SK-N-MC (cell line): ENCODE results near the gene ANKRD17.

Experiments used
- DNase-seq: peaks from one replicate; pipeline ENCODE4 v3.0.0-alpha.2; 2011; ENCODE audit warnings: low read depth, low spot score
- H3K27ac ChIP-seq: fragments of 200-600 bp; sonication (generic); 2 replicates; pipeline ENCODE4 v1.5.1; 2016; ENCODE audit warnings: mixed run types
- H3K36me3 ChIP-seq: fragments of 200-600 bp; sonication (generic); 2 replicates; pipeline ENCODE4 v1.6.1; 2017; ENCODE audit warnings: antibody characterized with exemption, low read length, mixed read lengths; ENCODE audit not compliant: insufficient read depth
- H3K4me3 ChIP-seq: fragments of 200-600 bp; sonication (generic); 2 replicates; pipeline ENCODE4 v1.5.1; 2016
- H3K9ac ChIP-seq: fragments of 200-600 bp; sonication (generic); 2 replicates; pipeline ENCODE4 v1.8.0; 2017; ENCODE audit warnings: mixed run types, mixed read lengths; ENCODE audit not compliant: insufficient read length
- H3K9me3 ChIP-seq: fragments of 200-600 bp; sonication (generic); 2 replicates; pipeline ENCODE4 v1.6.1; 2017; ENCODE audit warnings: low read depth, mild to moderate bottlenecking, antibody characterized with exemption, low read length, moderate library complexity, mixed read lengths
- EZH2 ChIP-seq: fragments of 200-600 bp; sonication (generic); IDR thresholded peaks from one replicate; pipeline ENCODE4 v1.6.1; 2017; ENCODE audit warnings: antibody characterized with exemption
- FOXP2 ChIP-seq: optimal IDR thresholded peaks from 2 replicates; pipeline ENCODE3; 2011; ENCODE audit warnings: mild to moderate bottlenecking, moderate library complexity; ENCODE audit not compliant: insufficient read depth; ENCODE audit errors: extremely low read length, control extremely low read depth
- POLR2AphosphoS5 ChIP-seq: IDR thresholded peaks from 2 replicates; pipeline ENCODE4 v1.6.1; 2012; ENCODE audit warnings: mild to moderate bottlenecking, low read depth, low read length, borderline replicate concordance

ANKRD17 gene

DNA sequence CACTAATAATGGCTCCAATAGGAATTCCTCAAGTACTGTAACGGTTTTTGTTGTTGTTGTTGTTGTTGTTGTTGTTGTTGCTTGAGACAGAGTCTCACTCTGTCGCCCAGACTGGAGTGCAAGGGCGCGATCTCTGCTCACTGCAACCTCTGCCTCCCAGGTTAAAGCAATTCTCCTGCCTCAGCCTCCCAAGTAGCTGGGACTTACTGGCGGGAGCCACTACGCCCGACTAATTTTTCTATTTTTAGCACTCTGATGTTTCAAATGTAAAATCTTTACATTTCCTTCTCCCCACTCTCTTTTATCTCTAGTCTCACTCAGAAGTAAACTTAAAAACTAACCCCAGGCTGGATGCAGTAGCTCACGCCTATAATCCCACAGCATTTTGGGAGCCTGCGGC is 8.0 kb downstream of the ANKRD17 start:
- no peak for DNase-seq
- no peak for TF ChIP-seq FOXP2
- no peak for TF ChIP-seq POLR2AphosphoS5
- TF ChIP-seq EZH2, result no peak
- no peak overlapping the region for H3K9ac ChIP-seq
- H3K27ac ChIP-seq, result no peak overlapping the region
- peaks cover 93% of the 10 kb centered on the region for H3K36me3 ChIP-seq
- no peak overlapping the region for H3K4me3 ChIP-seq
- peaks cover 11% of the 10 kb centered on the region for H3K9me3 ChIP-seq

DNA sequence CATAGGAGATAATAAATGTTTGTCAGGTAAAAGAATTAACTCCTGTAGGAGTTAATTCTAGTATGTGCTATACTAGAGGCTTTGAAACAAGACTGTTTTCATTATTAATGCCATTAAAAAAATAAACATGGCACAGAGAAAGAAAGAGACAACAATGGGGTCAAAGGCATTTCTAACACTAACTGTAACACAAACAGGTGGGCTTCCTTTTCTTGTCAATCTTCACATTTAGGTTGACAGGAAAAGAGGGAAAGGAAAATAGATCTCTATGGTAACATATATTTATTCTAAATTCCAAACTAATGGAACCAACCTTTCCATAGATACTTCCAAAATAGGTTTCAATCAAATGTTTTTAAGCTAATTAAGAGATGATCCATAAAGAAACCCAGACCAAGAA is 9.8 kb downstream of the ANKRD17 start:
- Histone ChIP-seq H3K9me3 (peaks cover 15% of the 10 kb centered on the region), H3K4me3 (no peak overlapping the region), H3K9ac (no peak overlapping the region), H3K27ac (no peak overlapping the region), H3K36me3 (peaks cover 93% of the 10 kb centered on the region)
- TF ChIP-seq POLR2AphosphoS5, result no peak
- TF ChIP-seq EZH2, result no peak
- TF ChIP-seq FOXP2, result no peak
- no peak for DNase-seq

DNA sequence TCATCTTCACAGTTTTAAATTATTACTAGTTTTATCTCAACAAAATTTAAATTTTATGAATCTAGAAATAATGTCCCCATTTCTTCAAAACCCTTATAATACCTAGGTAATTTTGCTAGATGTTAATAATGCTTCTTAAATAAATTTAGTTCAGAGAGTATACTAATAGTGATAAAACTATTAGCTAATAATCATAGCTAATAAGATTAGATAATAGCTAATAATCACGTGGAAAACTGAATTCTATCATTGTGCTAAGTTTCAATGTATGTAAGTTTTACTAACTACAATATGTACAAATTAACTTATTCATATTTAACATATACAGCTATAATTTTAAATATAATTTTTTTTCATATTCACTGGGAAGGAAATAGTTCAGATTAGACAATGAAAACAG is 10.2 kb downstream of the ANKRD17 start:
- no peak overlapping the region for H3K4me3 ChIP-seq
- H3K9ac ChIP-seq, result no peak overlapping the region
- no peak for DNase-seq
- TF ChIP-seq EZH2, result no peak
- no peak for TF ChIP-seq POLR2AphosphoS5
- TF ChIP-seq FOXP2, result no peak
- peaks cover 16% of the 10 kb centered on the region for H3K9me3 ChIP-seq
- H3K27ac ChIP-seq, result no peak overlapping the region
- peaks cover 93% of the 10 kb centered on the region for H3K36me3 ChIP-seq

DNA sequence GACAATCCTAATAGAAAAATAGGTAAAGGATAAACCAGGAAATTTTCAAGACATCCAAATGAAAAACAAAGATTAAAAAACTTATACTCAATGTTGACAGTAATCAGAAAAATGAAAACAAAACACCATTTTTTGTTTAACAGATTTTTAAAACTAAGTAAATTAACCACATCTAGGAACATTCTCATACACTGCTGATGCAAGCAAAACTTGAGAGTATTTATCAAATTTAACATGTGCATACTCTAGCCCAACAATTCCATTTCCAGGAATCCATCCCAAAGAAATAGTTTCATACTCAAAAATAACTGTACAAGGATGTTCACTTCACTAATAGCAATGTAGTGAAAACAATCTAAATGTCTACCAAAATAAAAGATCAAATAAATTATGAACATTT is 11.5 kb downstream of the ANKRD17 start:
- no peak for DNase-seq
- Histone ChIP-seq H3K4me3 (no peak overlapping the region), H3K9ac (no peak overlapping the region), H3K27ac (no peak overlapping the region), H3K36me3 (peaks cover 93% of the 10 kb centered on the region), H3K9me3 (peaks cover 20% of the 10 kb centered on the region)
- no peak for TF ChIP-seq EZH2
- no peak for TF ChIP-seq FOXP2
- no peak for TF ChIP-seq POLR2AphosphoS5

DNA sequence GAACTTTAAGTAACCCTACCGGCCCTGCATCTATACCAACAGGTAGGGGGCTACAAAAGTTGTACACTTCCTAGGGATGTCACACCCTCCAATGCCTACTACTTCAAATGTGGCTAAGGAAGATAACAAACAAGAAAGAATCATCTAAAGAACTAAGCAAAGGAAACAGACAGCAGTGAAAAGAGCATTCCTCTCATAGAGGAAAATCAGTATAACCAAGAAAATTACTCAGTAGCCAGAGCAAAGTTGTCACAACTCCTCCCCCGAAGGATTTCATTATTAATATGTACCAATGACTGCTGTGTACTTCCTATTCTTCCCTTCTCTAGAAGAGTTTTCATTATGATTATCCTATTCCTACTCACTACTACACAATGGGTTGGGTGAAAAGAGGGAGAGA is 12.6 kb downstream of the ANKRD17 start:
- H3K4me3 ChIP-seq, result no peak overlapping the region
- peaks cover 89% of the 10 kb centered on the region for H3K36me3 ChIP-seq
- peaks cover 20% of the 10 kb centered on the region for H3K9me3 ChIP-seq
- TF ChIP-seq POLR2AphosphoS5, result no peak
- no peak for TF ChIP-seq FOXP2
- no peak for TF ChIP-seq EZH2
- no peak overlapping the region for H3K9ac ChIP-seq
- DNase-seq, result no peak
- H3K27ac ChIP-seq, result no peak overlapping the region

DNA sequence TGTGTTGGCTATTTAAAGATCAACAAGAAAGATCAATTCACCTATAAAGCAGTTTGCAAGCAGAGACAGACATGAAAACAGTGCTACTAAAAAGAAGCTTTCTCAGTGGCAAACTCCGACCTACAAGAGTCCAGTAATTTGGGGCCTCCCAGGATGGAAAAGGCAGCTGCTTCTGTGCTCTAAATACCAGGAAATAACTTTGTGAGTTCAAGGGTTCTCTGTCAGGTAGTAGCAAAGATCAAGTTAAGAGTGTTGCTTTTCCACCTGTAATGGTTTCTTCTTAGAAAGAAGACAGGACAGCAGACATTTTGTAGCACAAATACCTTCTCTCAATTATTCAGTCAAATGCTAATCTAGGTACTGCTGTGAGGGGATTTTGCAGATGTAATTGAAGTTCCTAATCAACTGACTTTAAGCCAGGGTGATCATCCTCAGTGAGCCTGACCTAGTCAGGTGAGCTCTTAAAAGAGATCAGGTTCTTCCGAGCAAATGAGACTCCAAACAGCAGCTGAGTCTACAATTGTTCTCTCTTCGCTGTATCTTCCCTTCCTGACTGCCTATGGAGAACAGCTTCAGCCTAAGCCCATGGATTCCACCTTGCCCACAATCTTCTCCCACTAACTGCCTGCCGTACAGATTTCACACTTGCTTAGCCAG is 13.5 kb downstream of the ANKRD17 start:
- Histone ChIP-seq H3K36me3 (peaks cover 87% of the 10 kb centered on the region), H3K9ac (no peak overlapping the region)

DNA sequence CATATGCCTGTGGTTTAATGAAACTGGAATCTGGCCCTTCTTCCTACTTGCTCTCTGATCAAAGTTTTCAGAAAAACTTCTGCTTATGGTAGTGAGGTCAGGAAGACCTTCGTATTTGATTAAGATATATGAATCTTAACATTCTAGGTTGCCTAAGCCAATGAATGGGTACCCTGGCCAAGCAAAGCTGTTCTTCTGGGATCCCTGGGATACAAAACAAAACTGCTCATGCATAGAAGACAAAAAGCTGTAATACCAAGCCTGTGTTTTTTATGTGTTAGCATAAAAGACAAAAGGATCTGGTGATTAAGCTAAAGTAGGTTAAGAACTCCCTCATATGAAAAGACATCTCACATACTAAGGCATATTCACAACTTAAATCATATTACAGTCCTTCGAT is 21.6 kb downstream of the ANKRD17 start:
- H3K4me3 ChIP-seq, result no peak overlapping the region
- no peak for DNase-seq
- H3K27ac ChIP-seq, result no peak overlapping the region
- peaks cover 18% of the 10 kb centered on the region for H3K9me3 ChIP-seq
- peaks cover 88% of the 10 kb centered on the region for H3K36me3 ChIP-seq
- no peak for TF ChIP-seq EZH2
- no peak for TF ChIP-seq POLR2AphosphoS5
- TF ChIP-seq FOXP2, result no peak
- H3K9ac ChIP-seq, result no peak overlapping the region

More for the DNA sequence above, 13.5 kb downstream of the ANKRD17 start:
- no peak overlapping the region for H3K27ac ChIP-seq
- TF ChIP-seq FOXP2, result no peak
- TF ChIP-seq POLR2AphosphoS5, result no peak
- no peak for TF ChIP-seq EZH2
- peaks cover 20% of the 10 kb centered on the region for H3K9me3 ChIP-seq
- no peak for DNase-seq
- H3K4me3 ChIP-seq, result no peak overlapping the region

DNA sequence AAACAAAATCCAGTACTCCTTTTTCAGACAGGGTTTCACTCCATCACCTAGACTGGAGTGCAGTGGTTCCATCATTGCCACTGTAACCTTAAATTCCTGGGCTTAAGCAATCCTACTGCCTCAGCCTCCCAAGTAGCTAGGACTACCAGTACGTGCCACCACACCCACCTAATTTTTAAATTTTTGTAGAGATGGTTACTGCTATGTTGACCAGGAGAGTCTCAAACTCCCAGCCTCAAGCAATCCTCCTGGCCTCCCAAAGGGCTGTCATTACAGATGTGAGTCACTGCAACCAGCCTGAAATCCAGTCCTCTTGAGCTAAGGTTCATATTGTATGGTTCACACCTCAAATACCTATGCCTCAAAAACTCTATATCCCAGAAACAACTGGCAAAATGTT is 22.4 kb downstream of the ANKRD17 start:
- peaks cover 89% of the 10 kb centered on the region for H3K36me3 ChIP-seq
- H3K4me3 ChIP-seq, result no peak overlapping the region
- TF ChIP-seq EZH2, result no peak
- no peak for TF ChIP-seq FOXP2
- no peak for TF ChIP-seq POLR2AphosphoS5
- H3K27ac ChIP-seq, result no peak overlapping the region
- DNase-seq, result no peak
- H3K9ac ChIP-seq, result no peak overlapping the region
- peaks cover 18% of the 10 kb centered on the region for H3K9me3 ChIP-seq

DNA sequence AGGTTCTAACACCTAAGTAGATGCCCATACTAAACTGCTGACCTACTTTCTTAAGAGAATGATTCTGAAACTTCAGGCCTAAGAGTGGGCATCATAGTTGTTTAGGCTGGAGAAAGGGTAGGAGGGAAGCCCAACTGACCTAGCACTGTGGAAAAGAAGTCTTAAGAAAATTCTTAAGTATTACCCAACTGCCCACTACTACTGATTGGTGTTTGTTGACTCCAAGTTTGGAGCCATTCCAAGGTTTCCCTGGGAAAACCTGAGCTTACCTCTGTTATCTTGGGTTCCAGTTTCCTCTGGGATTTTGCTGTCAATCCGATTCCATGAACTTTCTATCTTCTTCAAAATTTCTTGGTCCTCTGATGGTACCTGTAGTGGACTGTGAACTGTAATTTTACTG is 23.9 kb downstream of the ANKRD17 start:
- peaks cover 86% of the 10 kb centered on the region for H3K36me3 ChIP-seq
- no peak for DNase-seq
- H3K9me3 ChIP-seq, result peaks cover 18% of the 10 kb centered on the region
- no peak overlapping the region for H3K4me3 ChIP-seq
- no peak overlapping the region for H3K27ac ChIP-seq
- H3K9ac ChIP-seq, result no peak overlapping the region
- TF ChIP-seq POLR2AphosphoS5 (no peak), EZH2 (no peak), FOXP2 (no peak)
